Spleen (tissue), 7 donors: ENCODE measurements around the gene CAMK2B.

Source experiments
- CTCF ChIP-seq, 11 experiments: fragments of 200-600 bp in 7 of 11; fragments of 450-650 bp in 4 of 11; sonication (generic) in 4 of 11; IDR thresholded peaks in 8 of 11; conservative IDR thresholded peaks in 3 of 11; 1 replicate in 7 of 11; 2 replicates in 4 of 11; pipeline versions ENCODE4 v1.4.0 to v1.8.0; 2016 to 2021; ENCODE audit warnings: antibody characterized with exemption in 11 of 11, inconsistent platforms in 4 of 11, mild to moderate bottlenecking in 1 of 11
- POLR2A ChIP-seq, 3 donors: fragments of 450-650 bp; IDR thresholded peaks; one replicate each; pipeline ENCODE4 v1.5.1; 2017; ENCODE audit warnings: antibody characterized with exemption in 3 of 3, mild to moderate bottlenecking in 1 of 3
- POLR2AphosphoS5 ChIP-seq, 3 donors: sonication (generic); formaldehyde crosslinking; IDR thresholded peaks; one replicate each; pipeline ENCODE4 v1.5.1; 2017; ENCODE audit warnings: antibody characterized with exemption in 3 of 3
- donor health status: DM: no; HTN: no; CAD: no; lungs with moderate emphysema.
- donor health status: DM: no; HTN: no; CAD: no.
- donor health status: DM: no; HTN: no; CAD: no.

GRCh38 chr7:44281811-44282600 is 43.4 kb downstream of the CAMK2B start:
- TF ChIP-seq POLR2A (IDR thresholded peaks at IDR 0.05) (no peak), CTCF (IDR thresholded peaks at IDR 0.05 in 8 of 11, conservative IDR thresholded peaks at IDR 0.05 in 3 of 11) (no peak), POLR2AphosphoS5 (IDR thresholded peaks at IDR 0.05) (no peak)
